Measurements from ENCODE around the gene NAPG.

Gene NAPG

GRCh38 chr18:10525697-10526560 lies at the start of gene NAPG:
Gene NAPG, plus strand, starts transcription at chr18:10526027. Its CDS starts 76 bp downstream, at chr18:10526103.
- TF ChIP-seq EZH2phosphoT487 (IDR thresholded peaks at IDR 0.05; ENCODE audit: borderline replicate concordance): no peak
- no peak for TF ChIP-seq CTCF (conservative IDR thresholded peaks at IDR 0.05; ENCODE audit: low read length)
- Histone ChIP-seq H4K20me1 (ENCODE audit: insufficient read depth, low read length, poor library complexity, severe bottlenecking) (peaks cover 35% of the 10 kb centered on the region), H3K36me3 (ENCODE audit: insufficient read depth, low read length) (no peaks in the 10 kb centered on the region), H3K4me3 (ENCODE audit: low read length, poor library complexity, severe bottlenecking) (peak within 1 kb of the TSS; percentile 96), H3K27me3 (ENCODE audit: insufficient read depth, low read length, poor library complexity, severe bottlenecking) (no peaks in the 10 kb centered on the region), H3K9me3 (ENCODE audit: insufficient read depth, low read depth, low read length) (no peaks in the 10 kb centered on the region), H2AFZ (ENCODE audit: low read length) (peak within 1 kb of the TSS; percentile 89), H3K4me2 (ENCODE audit: low read depth, low read length, poor library complexity, severe bottlenecking) (peak within 1 kb of the TSS; percentile 88), H3K4me1 (ENCODE audit: insufficient read depth, low read length, poor library complexity, severe bottlenecking) (peaks cover 29% of the 10 kb centered on the region), H3K9me2 (replicated peaks; ENCODE audit: low read depth, low read length) (no peaks in the 10 kb centered on the region), H3K9ac (ENCODE audit: low read depth, low read length, poor library complexity, severe bottlenecking) (peak within 1 kb of the TSS; percentile 81), H3K79me2 (ENCODE audit: insufficient read depth, low read length) (peaks cover 48% of the 10 kb centered on the region), H3F3A (ENCODE audit: low read depth) (no peaks in the 10 kb centered on the region)

GRCh38 chr18:10476338-10476791 lies 49.5 kb upstream of the NAPG start:
- no peaks in the 10 kb centered on the region for H3K9me3 ChIP-seq (ENCODE audit: insufficient read depth, low read depth, low read length)
- H3K27me3 ChIP-seq (ENCODE audit: insufficient read depth, low read length, poor library complexity, severe bottlenecking): no peaks in the 10 kb centered on the region
- no peak overlapping the region for H3K4me3 ChIP-seq (ENCODE audit: low read length, poor library complexity, severe bottlenecking)
- no peaks in the 10 kb centered on the region for H3K79me2 ChIP-seq (ENCODE audit: insufficient read depth, low read length)
- H3K4me1 ChIP-seq (ENCODE audit: insufficient read depth, low read length, poor library complexity, severe bottlenecking): peaks cover 45% of the 10 kb centered on the region
- H3K36me3 ChIP-seq (ENCODE audit: insufficient read depth, low read length): no peaks in the 10 kb centered on the region
- no peak overlapping the region for H2AFZ ChIP-seq (ENCODE audit: low read length)
- TF ChIP-seq CTCF (conservative IDR thresholded peaks at IDR 0.05; ENCODE audit: low read length): no peak
- no peak for TF ChIP-seq EZH2phosphoT487 (IDR thresholded peaks at IDR 0.05; ENCODE audit: borderline replicate concordance)
- H3F3A ChIP-seq (ENCODE audit: low read depth): no peaks in the 10 kb centered on the region
- no peaks in the 10 kb centered on the region for H4K20me1 ChIP-seq (ENCODE audit: insufficient read depth, low read length, poor library complexity, severe bottlenecking)
- H3K9me2 ChIP-seq (replicated peaks; ENCODE audit: low read depth, low read length): no peaks in the 10 kb centered on the region
- no peak overlapping the region for H3K9ac ChIP-seq (ENCODE audit: low read depth, low read length, poor library complexity, severe bottlenecking)
- no peak overlapping the region for H3K4me2 ChIP-seq (ENCODE audit: low read depth, low read length, poor library complexity, severe bottlenecking)

GRCh38 chr18:10477121-10477862 lies 48.5 kb upstream of the NAPG start:
- H3K4me1 ChIP-seq (ENCODE audit: insufficient read depth, low read length, poor library complexity, severe bottlenecking): peaks cover 49% of the 10 kb centered on the region
- H3K9ac ChIP-seq (ENCODE audit: low read depth, low read length, poor library complexity, severe bottlenecking): no peak overlapping the region
- no peaks in the 10 kb centered on the region for H3F3A ChIP-seq (ENCODE audit: low read depth)
- no peak overlapping the region for H3K4me3 ChIP-seq (ENCODE audit: low read length, poor library complexity, severe bottlenecking)
- H2AFZ ChIP-seq (ENCODE audit: low read length): no peak overlapping the region
- no peak overlapping the region for H3K4me2 ChIP-seq (ENCODE audit: low read depth, low read length, poor library complexity, severe bottlenecking)
- no peaks in the 10 kb centered on the region for H3K27me3 ChIP-seq (ENCODE audit: insufficient read depth, low read length, poor library complexity, severe bottlenecking)
- no peak for TF ChIP-seq CTCF (conservative IDR thresholded peaks at IDR 0.05; ENCODE audit: low read length)
- TF ChIP-seq EZH2phosphoT487 (IDR thresholded peaks at IDR 0.05; ENCODE audit: borderline replicate concordance): no peak
- H3K9me2 ChIP-seq (replicated peaks; ENCODE audit: low read depth, low read length): no peaks in the 10 kb centered on the region
- no peaks in the 10 kb centered on the region for H4K20me1 ChIP-seq (ENCODE audit: insufficient read depth, low read length, poor library complexity, severe bottlenecking)
- no peaks in the 10 kb centered on the region for H3K36me3 ChIP-seq (ENCODE audit: insufficient read depth, low read length)
- H3K9me3 ChIP-seq (ENCODE audit: insufficient read depth, low read depth, low read length): no peaks in the 10 kb centered on the region
- H3K79me2 ChIP-seq (ENCODE audit: insufficient read depth, low read length): no peaks in the 10 kb centered on the region
